A549 (cell line): ENCODE results near the gene POLR3B. TPM values are rescaled to one million over a fixed set of nuclear protein-coding genes. Genes with fewer than 3 reads are reported as not detected.

ENCODE experiments used
- ATAC-seq, 2 experiments: fragments of 200-7000 bp in 1 of 2; fragments of >200 bp in 1 of 2; cut with Nextera tagmentation in 1 of 2; cut with Tn5 transposase in 1 of 2; 3 replicates each; pipeline versions ENCODE4 v1.8.0 to v1.9.1; 2018 to 2020; ENCODE audit warnings: mild to moderate bottlenecking in 1 of 2, moderate library complexity in 1 of 2
- CTCF ChIA-PET: fragments of 300-600 bp; sonication (Branson Sonifier 250); formaldehyde crosslinking; extraction: SDS; loops from one replicate; lab custom pipeline; 2021; ENCODE audit warnings: antibody characterized with exemption, inconsistent platforms; lab: Yijun Ruan, JAX
- POLR2A ChIA-PET: fragments of 350-600 bp; formaldehyde crosslinking; extraction: SDS; loops from one replicate; lab custom pipeline; 2021; ENCODE audit warnings: antibody characterized with exemption, inconsistent platforms; lab: Yijun Ruan, JAX
- DNase-seq, 2 experiments: peaks; one replicate each; pipeline versions ENCODE4 v3.0.0 to v3.0.0-alpha.2; 2011 to 2016; ENCODE audit warnings: low read depth in 1 of 2, low spot score in 1 of 2
- FAIRE-seq: peaks from 2 replicates; lab custom pipeline; 2011; peaks lifted over from hg19 to GRCh38; lab: Jason Lieb, UNC
- H3K27ac ChIP-seq, 2 experiments: fragments of >200 bp; sonication (Bioruptor Twin); formaldehyde crosslinking; 3 replicates each; pipeline ENCODE4 v1.5.1; 2016 to 2017
- H3K4me1 ChIP-seq: fragments of >200 bp; sonication (Bioruptor Twin); formaldehyde crosslinking; 3 replicates; pipeline ENCODE4 v1.6.1; 2016
- H3K4me2 ChIP-seq: fragments of >200 bp; sonication (Bioruptor Twin); formaldehyde crosslinking; 3 replicates; pipeline ENCODE4 v1.6.1; 2016
- H3K4me3 ChIP-seq: fragments of >200 bp; sonication (Bioruptor Twin); formaldehyde crosslinking; 3 replicates; pipeline ENCODE4 v1.5.1; 2016
- H3K9me3 ChIP-seq: fragments of >200 bp; sonication (Bioruptor Twin); formaldehyde crosslinking; 3 replicates; pipeline ENCODE4 v1.6.1; 2016
- BHLHE40 ChIP-seq: IDR thresholded peaks from 2 replicates; pipeline ENCODE4 v1.6.1; 2012; ENCODE audit warnings: low read depth, low read length, inconsistent platforms
- CHD2 ChIP-seq: fragments of 150-350 bp; IDR thresholded peaks from 2 replicates; pipeline ENCODE4 v1.6.1; 2014; ENCODE audit warnings: low read length; ENCODE audit not compliant: partially characterized antibody
- EHMT2 ChIP-seq: fragments of 200-600 bp; sonication (generic); IDR thresholded peaks from 2 replicates; pipeline ENCODE4 v1.6.1; 2016; ENCODE audit warnings: antibody characterized with exemption, low read depth, mild to moderate bottlenecking, moderate library complexity
- HOXB5 ChIP-seq: fragments of 250-450 bp; sonication (Bioruptor Pico); IDR thresholded peaks from 2 replicates; pipeline ENCODE4 v1.5.0; 2020; ENCODE audit warnings: mild to moderate bottlenecking, moderate library complexity
- JUNB ChIP-seq: fragments of >200 bp; sonication (Bioruptor Twin); formaldehyde crosslinking; IDR thresholded peaks from 2 replicates; pipeline ENCODE4 v1.6.1; 2016
- NFE2L2 ChIP-seq: fragments of 150-350 bp; conservative IDR thresholded peaks from 2 replicates; pipeline ENCODE4 v1.6.1; 2014; ENCODE audit warnings: low read length
- NR3C1 ChIP-seq: fragments of >200 bp; sonication (Bioruptor Twin); formaldehyde crosslinking; IDR thresholded peaks from 3 replicates; pipeline ENCODE4 v1.6.1; 2017
- RAD21 ChIP-seq, 2 experiments: fragments of >200 bp in 1 of 2; sonication (Bioruptor Twin) in 1 of 2; formaldehyde crosslinking in 1 of 2; IDR thresholded peaks in 1 of 2; conservative IDR thresholded peaks in 1 of 2; 2 replicates in 1 of 2; 3 replicates in 1 of 2; pipeline ENCODE4 v1.6.1; 2012 to 2018; ENCODE audit warnings: inconsistent platforms in 1 of 2
- RFX5 ChIP-seq: fragments of 450-650 bp; IDR thresholded peaks from 2 replicates; pipeline ENCODE4 v1.7.1; 2014; ENCODE audit warnings: antibody characterized with exemption, mild to moderate bottlenecking, moderate library complexity
- RNF2 ChIP-seq: fragments of 200-600 bp; sonication (generic); IDR thresholded peaks from 2 replicates; pipeline ENCODE4 v1.6.1; 2016; ENCODE audit warnings: low read depth, mild to moderate bottlenecking, antibody characterized with exemption, moderate library complexity, borderline replicate concordance
- ZFP36 ChIP-seq: fragments of 450-650 bp; IDR thresholded peaks from 2 replicates; pipeline ENCODE4 v1.6.1; 2014; ENCODE audit warnings: borderline replicate concordance; ENCODE audit not compliant: partially characterized antibody
- ZNF302 ChIP-seq: fragments of 250-450 bp; sonication (Bioruptor Pico); IDR thresholded peaks from 2 replicates; pipeline ENCODE4 v1.9.0; 2021; ENCODE audit warnings: inconsistent platforms, mild to moderate bottlenecking, moderate library complexity
- WGBS: methylation state at CpG from one replicate; pipeline ENCODE4 v1.1.6; 2017; ENCODE audit errors: missing lambda C conversion rate; 5-methylcytosine and 5-hydroxymethylcytosine counted together
- polyA plus RNA-seq, 4 experiments: library from polyadenylated mRNA; depleted of rRNA in 3 of 4; stranded (reverse); fragments of >200 nt; fragmentation: RNase III in 1 of 4; extraction: RNeasy Plus Mini Kit Qiagen cat#74134 plus additional on column Dnase treatment in 1 of 4; gene quantifications; 2 replicates in 3 of 4; 3 replicates in 1 of 4; pipeline ENCODE4 v1.2.3, GENCODE V29; 2011 to 2017
- TF ChIP-seq, protein P1 (sequence below): fragments of >200 bp; sonication (Bioruptor Twin); formaldehyde crosslinking; IDR thresholded peaks from 3 replicates; pipeline ENCODE4 v1.6.1; 2016
- TF ChIP-seq, protein P2 (sequence below): fragments of 250-450 bp; sonication (Bioruptor Pico); IDR thresholded peaks from 2 replicates; pipeline ENCODE4 v1.5.0; 2020; ENCODE audit warnings: low read depth, mild to moderate bottlenecking, moderate library complexity
- TF ChIP-seq, protein P3 (sequence below): IDR thresholded peaks from 2 replicates; pipeline ENCODE4 v1.6.1; 2012
- TF ChIP-seq, protein P4 (sequence below): fragments of 450-650 bp; IDR thresholded peaks from 2 replicates; pipeline ENCODE4 v1.6.1; 2014; ENCODE audit warnings: antibody characterized with exemption
- TF ChIP-seq, protein P5 (sequence below): fragments of 200-600 bp; sonication (generic); IDR thresholded peaks from 2 replicates; pipeline ENCODE4 v1.6.1; 2016; ENCODE audit warnings: antibody characterized with exemption, mild to moderate bottlenecking, moderate library complexity
- TF ChIP-seq, protein P6 (sequence below): fragments of >200 bp; sonication (Bioruptor Twin); formaldehyde crosslinking; IDR thresholded peaks from 2 replicates; pipeline ENCODE4 v1.6.1; 2016

POLR3B gene
- polyA plus RNA-seq, 2 of the 4 experiments (the other 2 are of a cell fraction): 5.4 to 10.7 TPM

DNA sequence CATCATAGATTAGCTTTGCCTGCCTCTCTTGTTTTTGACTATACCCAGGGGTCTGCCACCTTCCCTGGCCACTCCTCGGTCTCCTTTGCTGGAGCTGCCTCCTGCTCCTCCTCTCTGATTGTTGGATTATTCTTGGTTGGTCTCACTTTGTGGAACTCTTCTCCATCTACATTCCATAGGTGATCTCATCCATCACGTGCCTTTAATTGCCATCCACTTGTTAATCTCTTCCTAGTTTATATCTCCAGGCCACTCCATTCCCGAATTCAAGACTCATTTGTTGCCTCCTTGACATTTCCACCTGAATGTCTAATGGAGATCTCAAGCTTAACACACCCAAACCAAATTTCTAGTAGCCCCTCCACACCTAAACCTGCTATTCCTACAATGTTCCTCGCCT lies 5.4 kb downstream of the POLR3B start:
- CTCF ChIA-PET: interaction anchor here (1.1 to 2.8 kb wide), 2 partner anchors 136 to 479 kb away, joined by 3 to 17 read pairs; no protein-coding TSS in a partner anchor
- FAIRE-seq: no peak

DNA sequence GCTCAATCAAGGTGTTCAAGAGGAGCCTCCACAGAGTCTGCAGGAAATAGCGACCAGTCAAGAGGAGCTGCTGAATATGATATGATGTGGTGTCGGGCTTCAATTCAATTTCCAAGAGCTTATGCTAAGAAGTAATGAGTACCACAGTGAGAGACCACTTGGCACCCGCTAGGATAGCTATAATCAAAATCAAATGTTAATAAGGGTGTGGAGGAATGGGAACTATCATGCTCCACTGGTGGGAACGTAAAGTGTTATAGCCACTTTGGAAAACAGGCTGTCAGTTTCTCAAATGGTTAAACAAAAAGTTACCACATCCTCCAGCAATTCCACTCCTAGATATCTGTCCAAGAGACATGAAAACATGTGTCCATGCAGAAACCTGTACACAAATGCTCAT lies 6.7 kb downstream of the POLR3B start:
- ChIA-PET CTCF (interaction anchor here (1.0 to 1.4 kb wide), 4 partner anchors 11 to 555 kb away, joined by 3 to 6 read pairs (median 4); no protein-coding TSS in a partner anchor), POLR2A (no interaction called here)
- Histone ChIP-seq H3K27ac (no peak overlapping the region), H3K4me3 (no peak overlapping the region), H3K4me1 (peaks cover 9% of the 10 kb centered on the region), H3K4me2 (no peak overlapping the region), H3K9me3 (no peaks in the 10 kb centered on the region)
- no peak for ATAC-seq
- no peak for FAIRE-seq
- no peak for DNase-seq
- 96% methylated on average over 4 of the region's 4 CpGs for WGBS
- TF ChIP-seq HOXB5 (CRISPR knock-in tag): no peak
- TF ChIP-seq, protein P1, sequence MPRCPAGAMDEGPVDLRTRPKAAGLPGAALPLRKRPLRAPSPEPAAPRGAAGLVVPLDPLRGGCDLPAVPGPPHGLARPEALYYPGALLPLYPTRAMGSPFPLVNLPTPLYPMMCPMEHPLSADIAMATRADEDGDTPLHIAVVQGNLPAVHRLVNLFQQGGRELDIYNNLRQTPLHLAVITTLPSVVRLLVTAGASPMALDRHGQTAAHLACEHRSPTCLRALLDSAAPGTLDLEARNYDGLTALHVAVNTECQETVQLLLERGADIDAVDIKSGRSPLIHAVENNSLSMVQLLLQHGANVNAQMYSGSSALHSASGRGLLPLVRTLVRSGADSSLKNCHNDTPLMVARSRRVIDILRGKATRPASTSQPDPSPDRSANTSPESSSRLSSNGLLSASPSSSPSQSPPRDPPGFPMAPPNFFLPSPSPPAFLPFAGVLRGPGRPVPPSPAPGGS: no peak
- TF ChIP-seq, protein P2, sequence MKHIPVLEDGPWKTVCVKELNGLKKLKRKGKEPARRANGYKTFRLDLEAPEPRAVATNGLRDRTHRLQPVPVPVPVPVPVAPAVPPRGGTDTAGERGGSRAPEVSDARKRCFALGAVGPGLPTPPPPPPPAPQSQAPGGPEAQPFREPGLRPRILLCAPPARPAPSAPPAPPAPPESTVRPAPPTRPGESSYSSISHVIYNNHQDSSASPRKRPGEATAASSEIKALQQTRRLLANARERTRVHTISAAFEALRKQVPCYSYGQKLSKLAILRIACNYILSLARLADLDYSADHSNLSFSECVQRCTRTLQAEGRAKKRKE (CRISPR knock-in tag): no peak
- no peak for TF ChIP-seq CHD2
- TF ChIP-seq, protein P3, sequence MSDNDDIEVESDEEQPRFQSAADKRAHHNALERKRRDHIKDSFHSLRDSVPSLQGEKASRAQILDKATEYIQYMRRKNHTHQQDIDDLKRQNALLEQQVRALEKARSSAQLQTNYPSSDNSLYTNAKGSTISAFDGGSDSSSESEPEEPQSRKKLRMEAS: no peak
- no peak for TF ChIP-seq RFX5
- TF ChIP-seq RAD21 (conservative IDR thresholded peaks at IDR 0.05 in 1 of 2, IDR thresholded peaks at IDR 0.05 in 1 of 2): no peak
- TF ChIP-seq JUNB: no peak
- no peak for TF ChIP-seq NR3C1
- TF ChIP-seq ZFP36: no peak
- TF ChIP-seq, protein P4, sequence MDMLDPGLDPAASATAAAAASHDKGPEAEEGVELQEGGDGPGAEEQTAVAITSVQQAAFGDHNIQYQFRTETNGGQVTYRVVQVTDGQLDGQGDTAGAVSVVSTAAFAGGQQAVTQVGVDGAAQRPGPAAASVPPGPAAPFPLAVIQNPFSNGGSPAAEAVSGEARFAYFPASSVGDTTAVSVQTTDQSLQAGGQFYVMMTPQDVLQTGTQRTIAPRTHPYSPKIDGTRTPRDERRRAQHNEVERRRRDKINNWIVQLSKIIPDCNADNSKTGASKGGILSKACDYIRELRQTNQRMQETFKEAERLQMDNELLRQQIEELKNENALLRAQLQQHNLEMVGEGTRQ: no peak
- TF ChIP-seq EHMT2: no peak
- no peak for TF ChIP-seq BHLHE40

More for the DNA sequence above, 5.4 kb downstream of the POLR3B start:
- Histone ChIP-seq H3K27ac (no peak overlapping the region), H3K4me1 (peaks cover 9% of the 10 kb centered on the region; the same call in 2 of the 3 replicates), H3K4me2 (no peak overlapping the region), H3K9me3 (no peaks in the 10 kb centered on the region), H3K4me3 (no peak overlapping the region)
- POLR2A ChIA-PET: no interaction called here
- no peak for TF ChIP-seq RNF2
- TF ChIP-seq, protein P5, sequence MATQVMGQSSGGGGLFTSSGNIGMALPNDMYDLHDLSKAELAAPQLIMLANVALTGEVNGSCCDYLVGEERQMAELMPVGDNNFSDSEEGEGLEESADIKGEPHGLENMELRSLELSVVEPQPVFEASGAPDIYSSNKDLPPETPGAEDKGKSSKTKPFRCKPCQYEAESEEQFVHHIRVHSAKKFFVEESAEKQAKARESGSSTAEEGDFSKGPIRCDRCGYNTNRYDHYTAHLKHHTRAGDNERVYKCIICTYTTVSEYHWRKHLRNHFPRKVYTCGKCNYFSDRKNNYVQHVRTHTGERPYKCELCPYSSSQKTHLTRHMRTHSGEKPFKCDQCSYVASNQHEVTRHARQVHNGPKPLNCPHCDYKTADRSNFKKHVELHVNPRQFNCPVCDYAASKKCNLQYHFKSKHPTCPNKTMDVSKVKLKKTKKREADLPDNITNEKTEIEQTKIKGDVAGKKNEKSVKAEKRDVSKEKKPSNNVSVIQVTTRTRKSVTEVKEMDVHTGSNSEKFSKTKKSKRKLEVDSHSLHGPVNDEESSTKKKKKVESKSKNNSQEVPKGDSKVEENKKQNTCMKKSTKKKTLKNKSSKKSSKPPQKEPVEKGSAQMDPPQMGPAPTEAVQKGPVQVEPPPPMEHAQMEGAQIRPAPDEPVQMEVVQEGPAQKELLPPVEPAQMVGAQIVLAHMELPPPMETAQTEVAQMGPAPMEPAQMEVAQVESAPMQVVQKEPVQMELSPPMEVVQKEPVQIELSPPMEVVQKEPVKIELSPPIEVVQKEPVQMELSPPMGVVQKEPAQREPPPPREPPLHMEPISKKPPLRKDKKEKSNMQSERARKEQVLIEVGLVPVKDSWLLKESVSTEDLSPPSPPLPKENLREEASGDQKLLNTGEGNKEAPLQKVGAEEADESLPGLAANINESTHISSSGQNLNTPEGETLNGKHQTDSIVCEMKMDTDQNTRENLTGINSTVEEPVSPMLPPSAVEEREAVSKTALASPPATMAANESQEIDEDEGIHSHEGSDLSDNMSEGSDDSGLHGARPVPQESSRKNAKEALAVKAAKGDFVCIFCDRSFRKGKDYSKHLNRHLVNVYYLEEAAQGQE: no peak
- no peak for TF ChIP-seq NFE2L2
- no peak for TF ChIP-seq EHMT2
- TF ChIP-seq ZNF302 (CRISPR knock-in tag): no peak
- TF ChIP-seq, protein P6, sequence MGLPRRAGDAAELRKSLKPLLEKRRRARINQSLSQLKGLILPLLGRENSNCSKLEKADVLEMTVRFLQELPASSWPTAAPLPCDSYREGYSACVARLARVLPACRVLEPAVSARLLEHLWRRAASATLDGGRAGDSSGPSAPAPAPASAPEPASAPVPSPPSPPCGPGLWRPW: no peak
- ATAC-seq: no peak
- WGBS: 89% methylated on average over 4 of the region's 4 CpGs
- no peak for DNase-seq
